ENCODE data around the gene CLNK. TPM values are rescaled to one million over a fixed set of nuclear protein-coding genes. Genes with fewer than 3 reads are reported as not detected.

CLNK gene
- total RNA-seq = not detected in 2 replicates

- DNase-seq (ENCODE audit: low read depth in 2 of 2) = no peak
Measured at GRCh38 chr4:10684631-10685030, at the start of gene CLNK. CLNK (minus strand) TSS chr4:10684768; CDS start chr4:10667869, 16,899 bp downstream.

GRCh38 chr4:10733481-10734062 is 49.0 kb upstream of the CLNK start:
- DNase-seq (ENCODE audit: low read depth in 2 of 2) = no peak

- DNase-seq (ENCODE audit: low read depth in 2 of 2) = no peak
Measured at GRCh38 chr4:10732914-10733415, 48.4 kb upstream of the CLNK start.

- no peak for DNase-seq (ENCODE audit: low read depth in 2 of 2)
Measured at GRCh38 chr4:10732235-10732913, 47.8 kb upstream of the CLNK start.

- DNase-seq (ENCODE audit: low read depth in 2 of 2) = no peak
Measured at GRCh38 chr4:10731690-10732089, 47.1 kb upstream of the CLNK start.

GRCh38 chr4:10731162-10731561 is 46.6 kb upstream of the CLNK start:
- no peak for DNase-seq (ENCODE audit: low read depth in 2 of 2)

- no peak for DNase-seq (ENCODE audit: low read depth in 2 of 2)
Measured at GRCh38 chr4:10730590-10730989, 46.0 kb upstream of the CLNK start.

- DNase-seq (ENCODE audit: low read depth in 2 of 2) = peak in 1 of 2 donors; percentile 8
Measured at GRCh38 chr4:10730019-10730418, 45.5 kb upstream of the CLNK start.

- DNase-seq (ENCODE audit: low read depth in 2 of 2) = no peak
Measured at GRCh38 chr4:10729366-10729765, 44.8 kb upstream of the CLNK start.

- DNase-seq (ENCODE audit: low read depth in 2 of 2) = no peak
Measured at GRCh38 chr4:10728016-10728415, 43.4 kb upstream of the CLNK start.

- DNase-seq (ENCODE audit: low read depth in 2 of 2) = no peak
Measured at GRCh38 chr4:10727140-10727880, 42.7 kb upstream of the CLNK start.

GRCh38 chr4:10722957-10723356 is 38.4 kb upstream of the CLNK start:
- no peak for DNase-seq (ENCODE audit: low read depth in 2 of 2)

GRCh38 chr4:10721616-10722015 is 37.0 kb upstream of the CLNK start:
- no peak for DNase-seq (ENCODE audit: low read depth in 2 of 2)

GRCh38 chr4:10716163-10716562 is 31.6 kb upstream of the CLNK start:
- no peak for DNase-seq (ENCODE audit: low read depth in 2 of 2)

- DNase-seq (ENCODE audit: low read depth in 2 of 2) = peak in 1 of 2 donors; percentile 61
Measured at GRCh38 chr4:10715696-10716095, 31.1 kb upstream of the CLNK start.

- no peak for DNase-seq (ENCODE audit: low read depth in 2 of 2)
Measured at GRCh38 chr4:10715135-10715534, 30.6 kb upstream of the CLNK start.

GRCh38 chr4:10713591-10713990 is 29.0 kb upstream of the CLNK start:
- no peak for DNase-seq (ENCODE audit: low read depth in 2 of 2)

GRCh38 chr4:10706236-10706635 is 21.7 kb upstream of the CLNK start:
- DNase-seq (ENCODE audit: low read depth in 2 of 2) = peak; percentile 56 to 59

- DNase-seq (ENCODE audit: low read depth in 2 of 2) = peak in 1 of 2 donors; percentile 45
Measured at GRCh38 chr4:10704430-10704810, 19.9 kb upstream of the CLNK start.

- peak in 1 of 2 donors; percentile 86 for DNase-seq (ENCODE audit: low read depth in 2 of 2)
Measured at GRCh38 chr4:10703766-10704429, 19.3 kb upstream of the CLNK start.

GRCh38 chr4:10703156-10703555 is 18.6 kb upstream of the CLNK start:
- peak in 1 of 2 donors; percentile 34 for DNase-seq (ENCODE audit: low read depth in 2 of 2)

All from lung microvascular endothelial cell (primary cell).